Stimulated activated CD4-positive, alpha-beta T cell treated with anti-CD3 and anti-CD28 coated beads, TNF-alpha, amount 100 ng/mL, for 24 hours (primary cell): ENCODE measurements around the gene TFAP2B.

Experiments
- DNase-seq, 3 experiments: peaks; one replicate each; pipeline ENCODE4 v3.0.0-alpha.2; 2020; ENCODE audit warnings: low read depth in 3 of 3

TFAP2B gene

GRCh38 chr6:50824552-50824951, 5.9 kb downstream of the TFAP2B start:
- DNase-seq, result no peak

- no peak for DNase-seq
These were observed 6.8 kb downstream of the TFAP2B start for GRCh38 chr6:50825375-50826036.

GRCh38 chr6:50826037-50826761, 7.5 kb downstream of the TFAP2B start:
- no peak for DNase-seq

GRCh38 chr6:50826803-50827202, 8.1 kb downstream of the TFAP2B start:
- DNase-seq, result no peak

- no peak for DNase-seq
These were observed 10.4 kb downstream of the TFAP2B start for GRCh38 chr6:50829049-50829448.

GRCh38 chr6:50829898-50830444, 11.3 kb downstream of the TFAP2B start:
- no peak for DNase-seq

- DNase-seq, result no peak
These were observed 12.5 kb downstream of the TFAP2B start for GRCh38 chr6:50831186-50831585.

- no peak for DNase-seq
These were observed 14.2 kb downstream of the TFAP2B start for GRCh38 chr6:50832912-50833311.

GRCh38 chr6:50834929-50835410, 16.3 kb downstream of the TFAP2B start:
- no peak for DNase-seq

- no peak for DNase-seq
These were observed 17.6 kb downstream of the TFAP2B start for GRCh38 chr6:50836231-50836630.

GRCh38 chr6:50837589-50838445, 19.1 kb downstream of the TFAP2B start:
- no peak for DNase-seq

GRCh38 chr6:50840112-50840810, 21.6 kb downstream of the TFAP2B start:
- no peak for DNase-seq

GRCh38 chr6:50840811-50841192, 22.1 kb downstream of the TFAP2B start:
- DNase-seq, result no peak

- no peak for DNase-seq
These were observed 23.8 kb downstream of the TFAP2B start for GRCh38 chr6:50842446-50842845.

GRCh38 chr6:50842861-50843384, 24.3 kb downstream of the TFAP2B start:
- no peak for DNase-seq

- DNase-seq, result no peak
These were observed 25.2 kb downstream of the TFAP2B start for GRCh38 chr6:50843842-50844241.

- DNase-seq, result no peak
These were observed 26.9 kb downstream of the TFAP2B start for GRCh38 chr6:50845499-50846143.

GRCh38 chr6:50846144-50846851, 27.6 kb downstream of the TFAP2B start:
- no peak for DNase-seq

GRCh38 chr6:50846852-50847155, 28.1 kb downstream of the TFAP2B start:
- no peak for DNase-seq

- no peak for DNase-seq
These were observed 29.4 kb downstream of the TFAP2B start for GRCh38 chr6:50847890-50848594.
